Calu3 (cell line): Measurements from ENCODE around the gene TMEM37. TPM values are rescaled to one million over a fixed set of nuclear protein-coding genes. Genes with fewer than 3 reads are reported as not detected.

Experiments used
- BruUV-seq: library from RNA; stranded (reverse); fragments of 400-500 nt; replicated peaks from 2 replicates; lab custom pipeline; 2021; lab: Mats Ljungman, UMichigan
- CTCF ChIA-PET: fragments of 300-600 bp; sonication (Branson Sonifier 250); formaldehyde crosslinking; loops from one replicate; lab custom pipeline; 2022; ENCODE audit warnings: antibody characterized with exemption; lab: Charles Lee
- DNase-seq: peaks from one replicate; pipeline ENCODE4 v3.0.0; 2022
- H3K27ac Mint-ChIP-seq: one replicate; pipeline ENCODE4 v1.8.0; 2022; ENCODE audit warnings: mixed read lengths; ENCODE audit not compliant: unreplicated experiment
- H3K27me3 Mint-ChIP-seq: one replicate; pipeline ENCODE4 v1.8.0; 2022; ENCODE audit warnings: mixed read lengths; ENCODE audit not compliant: unreplicated experiment
- H3K36me3 Mint-ChIP-seq: one replicate; pipeline ENCODE4 v1.8.0; 2022; ENCODE audit warnings: mild to moderate bottlenecking, moderate library complexity, mixed read lengths; ENCODE audit not compliant: insufficient read depth, unreplicated experiment
- H3K4me1 Mint-ChIP-seq: one replicate; pipeline ENCODE4 v1.8.0; 2022; ENCODE audit warnings: mild to moderate bottlenecking, low read depth, mixed read lengths; ENCODE audit not compliant: unreplicated experiment
- H3K4me3 Mint-ChIP-seq: one replicate; pipeline ENCODE4 v1.8.0; 2022; ENCODE audit warnings: mild to moderate bottlenecking, low read depth, moderate library complexity, mixed read lengths; ENCODE audit not compliant: unreplicated experiment
- H3K9me3 Mint-ChIP-seq: one replicate; pipeline ENCODE4 v1.8.0; 2022; ENCODE audit warnings: low read depth, mixed read lengths; ENCODE audit not compliant: unreplicated experiment
- CTCF ChIP-seq: fragments of 200-600 bp; IDR thresholded peaks from one replicate; pipeline ENCODE4 v1.8.0; 2022; ENCODE audit warnings: antibody characterized with exemption; ENCODE audit not compliant: unreplicated experiment
- intact Hi-C: fragments of 100-400 bp; cut with micrococcal nuclease; formaldehyde crosslinking; loops from one replicate; pipeline ENCODE4 v1.10.0; 2022; ENCODE audit not compliant: unreplicated experiment
- total RNA-seq: library from RNA; stranded (reverse); gene quantifications from 2 replicates; pipeline ENCODE4 v1.2.3, GENCODE V29; 2022

The TMEM37 gene
- total RNA-seq, 1 experiment from 2014 or later, result 0.76 TPM

- no peak overlapping the region for H3K4me3 Mint-ChIP-seq
- TF ChIP-seq CTCF, result no peak
- H3K27me3 Mint-ChIP-seq, result peaks cover 9% of the 10 kb centered on the region
- no TSS peak for BruUV-seq
- H3K36me3 Mint-ChIP-seq, result no peaks in the 10 kb centered on the region
- no peaks in the 10 kb centered on the region for H3K9me3 Mint-ChIP-seq
- DNase-seq, result no peak
- H3K4me1 Mint-ChIP-seq, result no peaks in the 10 kb centered on the region
- intact Hi-C loops, result no loop called here
- no peak overlapping the region for H3K27ac Mint-ChIP-seq
- CTCF ChIA-PET, result interaction anchor here (1.7 kb wide), 1 partner anchor 35 kb away, joined by 4 read pairs; no protein-coding TSS in a partner anchor
These were observed 9.9 kb downstream of the TMEM37 start for GRCh38 chr2:119441376-119442225.

GRCh38 chr2:119442226-119442619, 10.6 kb downstream of the TMEM37 start:
- intact Hi-C loops, result no loop called here
- Mint-ChIP-seq H3K27ac (no peak overlapping the region), H3K36me3 (no peaks in the 10 kb centered on the region), H3K4me3 (no peak overlapping the region), H3K9me3 (no peaks in the 10 kb centered on the region), H3K4me1 (no peaks in the 10 kb centered on the region), H3K27me3 (peaks cover 15% of the 10 kb centered on the region)
- no peak for TF ChIP-seq CTCF
- CTCF ChIA-PET, result no interaction called here
- no TSS peak for BruUV-seq
- DNase-seq, result no peak

- Mint-ChIP-seq H3K4me1 (no peaks in the 10 kb centered on the region), H3K27me3 (peaks cover 21% of the 10 kb centered on the region), H3K9me3 (no peaks in the 10 kb centered on the region), H3K4me3 (no peak overlapping the region), H3K36me3 (no peaks in the 10 kb centered on the region), H3K27ac (no peak overlapping the region)
- no TSS peak for BruUV-seq
- intact Hi-C loops, result no loop called here
- DNase-seq, result no peak
- no peak for TF ChIP-seq CTCF
- CTCF ChIA-PET, result no interaction called here
These were observed 11.2 kb downstream of the TMEM37 start for GRCh38 chr2:119442850-119443249.

GRCh38 chr2:119446037-119446436, 14.4 kb downstream of the TMEM37 start:
- Mint-ChIP-seq H3K4me1 (no peaks in the 10 kb centered on the region), H3K27ac (no peak overlapping the region), H3K27me3 (peaks cover 52% of the 10 kb centered on the region), H3K4me3 (no peak overlapping the region), H3K36me3 (no peaks in the 10 kb centered on the region), H3K9me3 (no peaks in the 10 kb centered on the region)
- BruUV-seq, result no TSS peak
- intact Hi-C loops, result no loop called here
- CTCF ChIA-PET, result interaction anchor here (0.6 kb wide), 1 partner anchor 175 kb away, joined by 3 read pairs; no protein-coding TSS in a partner anchor
- DNase-seq, result no peak
- TF ChIP-seq CTCF, result no peak
